ENCODE measurements around the gene CCDC170.

Gene CCDC170

DNA sequence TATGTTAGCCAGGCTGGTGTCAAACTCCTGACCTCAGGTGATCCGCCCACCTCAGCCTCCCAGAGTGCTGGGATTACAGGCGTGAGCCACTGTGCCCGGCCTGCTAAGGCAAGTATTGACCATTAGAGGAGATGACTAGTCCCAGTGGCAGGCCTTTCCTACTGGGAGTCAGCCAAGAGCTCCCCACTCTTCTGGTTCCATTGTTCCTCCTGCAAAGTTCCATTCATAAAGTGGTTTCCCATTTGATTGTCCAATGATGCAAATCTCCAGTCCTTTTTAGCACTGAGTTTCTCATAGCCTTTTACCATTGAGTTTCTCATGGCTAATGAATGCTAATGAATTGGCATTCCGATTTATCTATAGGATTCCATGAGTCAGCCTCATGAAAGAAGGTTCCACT, 165.4 kb downstream of the CCDC170 start:
- no peak for DNase-seq

DNA sequence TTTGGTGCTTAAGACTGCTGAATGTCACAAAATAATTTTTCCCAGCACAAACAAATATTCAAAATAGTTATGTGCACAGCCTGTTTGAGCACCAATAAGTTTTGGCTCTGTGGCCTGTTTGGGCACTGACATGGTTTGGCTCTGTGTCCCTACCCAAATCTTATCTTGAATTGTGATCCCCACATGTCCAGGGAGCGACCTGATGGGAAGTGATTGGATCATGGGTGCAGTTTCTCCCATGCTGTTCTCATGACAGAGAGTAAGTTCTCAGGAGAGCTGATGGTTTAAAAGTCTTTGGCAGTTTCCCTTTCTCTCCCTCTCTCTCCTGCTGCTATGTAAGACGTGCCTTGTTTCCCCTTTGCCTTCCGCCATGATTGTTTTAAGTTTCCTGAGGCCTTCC, 167.7 kb downstream of the CCDC170 start:
- DNase-seq = no peak

- DNase-seq = no peak
Observed at GRCh38 chr6:151661928-151662327, 168.1 kb downstream of the CCDC170 start.

DNA sequence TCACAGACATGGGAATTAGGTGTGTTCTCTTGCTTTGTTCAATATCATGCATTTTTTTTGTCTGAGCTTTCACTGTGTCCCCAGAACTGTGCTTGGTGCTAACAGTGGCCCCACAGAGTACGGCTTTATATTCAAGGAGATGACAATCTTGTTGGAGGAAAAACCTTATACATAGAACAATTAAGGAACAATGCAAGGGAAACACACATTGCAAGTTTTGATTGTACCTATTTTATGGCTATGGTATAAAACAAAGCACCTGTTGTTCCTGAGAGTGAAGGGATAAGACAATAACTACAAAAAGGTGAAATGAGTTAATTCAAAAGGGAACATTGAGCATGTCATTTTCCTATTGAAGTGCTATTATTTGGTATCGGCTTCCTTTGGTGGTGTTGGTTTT, 169.7 kb downstream of the CCDC170 start:
- DNase-seq = no peak

DNA sequence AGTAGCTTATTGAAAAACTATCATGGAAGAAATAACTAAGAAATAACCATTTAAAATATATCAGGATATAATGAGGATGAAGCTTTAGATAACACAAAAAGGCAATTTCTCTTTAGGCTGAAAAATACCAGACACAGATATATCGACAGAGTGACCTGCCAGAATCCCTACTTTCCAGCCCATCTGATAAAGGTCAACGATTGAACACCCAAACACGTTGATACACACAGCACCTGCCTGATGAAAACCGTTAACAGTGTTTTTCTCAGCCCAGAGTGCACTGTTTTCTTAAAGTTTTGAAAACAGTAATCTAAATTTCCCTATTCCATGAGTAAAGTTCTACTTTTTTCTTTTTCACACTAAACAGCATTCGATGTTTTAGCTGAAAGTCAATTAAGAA, 170.6 kb downstream of the CCDC170 start:
- DNase-seq = no peak

- no peak for DNase-seq
Observed at GRCh38 chr6:151665329-151665728, 171.5 kb downstream of the CCDC170 start.

GRCh38 chr6:151666526-151666925, 172.7 kb downstream of the CCDC170 start:
- no peak for DNase-seq

DNA sequence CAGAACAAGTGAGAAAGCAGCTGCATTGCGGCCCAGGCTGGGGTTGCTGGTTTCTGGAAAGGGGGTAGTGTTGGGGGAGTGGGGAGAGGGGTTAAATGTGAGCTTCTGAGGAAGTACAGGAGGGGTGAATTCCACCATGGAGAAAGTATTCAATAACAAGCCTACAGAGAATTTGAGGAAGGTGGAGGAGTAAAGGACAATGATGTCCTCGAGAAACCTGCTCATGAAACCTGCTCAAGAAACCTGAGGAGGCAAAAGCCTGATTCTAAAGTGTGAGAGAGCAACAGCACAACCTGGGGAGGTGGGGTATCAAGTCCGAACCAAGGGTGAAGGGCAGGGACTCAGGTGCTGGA, 175.4 kb downstream of the CCDC170 start:
- no peak for DNase-seq

- no peak for DNase-seq
Observed at GRCh38 chr6:151670116-151670515, 176.3 kb downstream of the CCDC170 start.

Measured in fibroblast of skin of right quadriceps (primary cell).